Caco-2 (cell line): ENCODE data around the gene HBG2. TPM values are rescaled to one million over a fixed set of nuclear protein-coding genes. Genes with fewer than 3 reads are reported as not detected.

ENCODE experiments used
- BruUV-seq: library from RNA; stranded (reverse); fragments of 400-500 nt; replicated peaks from 2 replicates; lab custom pipeline; 2021; lab: Mats Ljungman, UMichigan
- CTCF ChIA-PET: fragments of 300-600 bp; sonication (Branson Sonifier 250); formaldehyde crosslinking; loops from one replicate; lab custom pipeline; 2022; ENCODE audit warnings: antibody characterized with exemption; lab: Charles Lee
- POLR2A ChIA-PET: fragments of 300-600 bp; sonication (Branson Sonifier 250); formaldehyde crosslinking; loops from one replicate; lab custom pipeline; 2022; ENCODE audit warnings: antibody characterized with exemption; lab: Charles Lee
- DNase-seq, 2 experiments: peaks; one replicate each; pipeline versions ENCODE4 v3.0.0 to v3.0.0-alpha.2; 2020 to 2022
- H3K27me3 ChIP-seq: replicated peaks from 2 replicates; pipeline ENCODE4 v1.6.0; 2011; ENCODE audit warnings: low read length; ENCODE audit not compliant: control insufficient read depth, insufficient read depth
- H3K36me3 ChIP-seq: 2 replicates; pipeline ENCODE4 v1.5.1; 2011; ENCODE audit warnings: low read length; ENCODE audit not compliant: control insufficient read depth, insufficient read depth
- H3K4me1 ChIP-seq: fragments of 250-450 bp; sonication (Bioruptor Pico); 2 replicates; pipeline ENCODE4 v1.5.1; 2020; ENCODE audit warnings: mild to moderate bottlenecking
- H3K4me3 ChIP-seq: 2 replicates; pipeline ENCODE4 v1.5.1; 2011; ENCODE audit warnings: low read depth, mild to moderate bottlenecking, control low read depth, low read length
- H3K9me3 ChIP-seq: fragments of 250-450 bp; sonication (Bioruptor Pico); 2 replicates; pipeline ENCODE4 v1.5.1; 2020; ENCODE audit warnings: mild to moderate bottlenecking, moderate library complexity
- H3K27ac Mint-ChIP-seq: one replicate; pipeline ENCODE4 v1.8.0; 2022; ENCODE audit warnings: mixed read lengths; ENCODE audit not compliant: unreplicated experiment
- H3K27me3 Mint-ChIP-seq: one replicate; pipeline ENCODE4 v1.8.0; 2022; ENCODE audit warnings: mixed read lengths; ENCODE audit not compliant: insufficient read depth, unreplicated experiment
- H3K36me3 Mint-ChIP-seq: one replicate; pipeline ENCODE4 v1.8.0; 2022; ENCODE audit warnings: mild to moderate bottlenecking, mixed read lengths; ENCODE audit not compliant: insufficient read depth, unreplicated experiment
- H3K4me1 Mint-ChIP-seq: one replicate; pipeline ENCODE4 v1.8.0; 2022; ENCODE audit warnings: low read depth, mixed read lengths; ENCODE audit not compliant: unreplicated experiment
- H3K4me3 Mint-ChIP-seq: one replicate; pipeline ENCODE4 v1.8.0; 2022; ENCODE audit warnings: mild to moderate bottlenecking, moderate library complexity, mixed read lengths; ENCODE audit not compliant: unreplicated experiment
- H3K9me3 Mint-ChIP-seq: one replicate; pipeline ENCODE4 v1.8.0; 2022; ENCODE audit warnings: mixed read lengths; ENCODE audit not compliant: unreplicated experiment
- intact Hi-C: fragments of 100-400 bp; cut with micrococcal nuclease; formaldehyde crosslinking; loops from one replicate; pipeline ENCODE4 v1.10.0; 2022; ENCODE audit not compliant: unreplicated experiment
- total RNA-seq: library from RNA; stranded (reverse); gene quantifications from 2 replicates; pipeline ENCODE4 v1.2.3, GENCODE V29; 2022
- TF ChIP-seq, protein P1 (sequence below), 2 experiments: fragments of 200-600 bp in 1 of 2; IDR thresholded peaks; 1 replicate in 1 of 2; 2 replicates in 1 of 2; pipeline versions ENCODE4 v1.5.1 to v1.8.0; 2011 to 2022; ENCODE audit warnings: antibody characterized with exemption in 1 of 2, control low read depth in 1 of 2, inconsistent platforms in 1 of 2, low read depth in 1 of 2, low read length in 1 of 2, mild to moderate bottlenecking in 1 of 2, moderate library complexity in 1 of 2; ENCODE audit not compliant: insufficient read depth in 1 of 2, severe bottlenecking in 1 of 2, unreplicated experiment in 1 of 2

The HBG2 gene
- total RNA-seq, 1 experiment from 2014 or later = not detected

DNA sequence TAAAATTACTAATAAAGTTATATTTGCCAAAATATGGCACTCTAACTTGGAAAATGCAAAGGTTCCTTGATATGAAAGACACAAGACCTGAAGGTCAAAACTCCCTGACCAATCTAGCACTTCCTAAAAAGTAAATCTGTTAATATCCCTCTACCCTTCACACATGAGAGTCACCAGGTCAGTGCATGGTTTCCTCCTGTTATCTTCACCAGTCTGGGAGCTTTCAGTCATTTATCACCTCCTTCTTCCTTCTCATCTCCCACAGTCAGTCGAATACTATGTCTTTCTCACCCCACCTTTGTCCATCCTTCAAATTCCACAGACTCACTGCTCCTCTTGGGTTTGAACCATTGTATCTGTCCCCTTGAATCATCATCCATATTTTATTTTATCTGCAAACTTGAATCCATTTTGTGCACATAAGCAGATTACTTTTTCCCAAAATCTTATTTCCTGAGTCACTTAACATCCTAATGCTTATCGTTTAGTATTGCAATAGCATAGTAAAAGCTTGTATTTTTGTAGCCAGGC lies 12.5 kb upstream of the HBG2 start:
- H3K36me3 Mint-ChIP-seq = no peaks in the 10 kb centered on the region
- no peak overlapping the region for H3K4me3 ChIP-seq
- no peak for DNase-seq
- no peaks in the 10 kb centered on the region for H3K4me1 Mint-ChIP-seq
- no peaks in the 10 kb centered on the region for H3K4me1 ChIP-seq
- H3K27ac Mint-ChIP-seq = no peak overlapping the region
- intact Hi-C loops = no loop called here
- no peaks in the 10 kb centered on the region; the same call in 1 of the 2 replicates for H3K27me3 ChIP-seq
- CTCF ChIA-PET = no interaction called here
- TF ChIP-seq, protein P1, sequence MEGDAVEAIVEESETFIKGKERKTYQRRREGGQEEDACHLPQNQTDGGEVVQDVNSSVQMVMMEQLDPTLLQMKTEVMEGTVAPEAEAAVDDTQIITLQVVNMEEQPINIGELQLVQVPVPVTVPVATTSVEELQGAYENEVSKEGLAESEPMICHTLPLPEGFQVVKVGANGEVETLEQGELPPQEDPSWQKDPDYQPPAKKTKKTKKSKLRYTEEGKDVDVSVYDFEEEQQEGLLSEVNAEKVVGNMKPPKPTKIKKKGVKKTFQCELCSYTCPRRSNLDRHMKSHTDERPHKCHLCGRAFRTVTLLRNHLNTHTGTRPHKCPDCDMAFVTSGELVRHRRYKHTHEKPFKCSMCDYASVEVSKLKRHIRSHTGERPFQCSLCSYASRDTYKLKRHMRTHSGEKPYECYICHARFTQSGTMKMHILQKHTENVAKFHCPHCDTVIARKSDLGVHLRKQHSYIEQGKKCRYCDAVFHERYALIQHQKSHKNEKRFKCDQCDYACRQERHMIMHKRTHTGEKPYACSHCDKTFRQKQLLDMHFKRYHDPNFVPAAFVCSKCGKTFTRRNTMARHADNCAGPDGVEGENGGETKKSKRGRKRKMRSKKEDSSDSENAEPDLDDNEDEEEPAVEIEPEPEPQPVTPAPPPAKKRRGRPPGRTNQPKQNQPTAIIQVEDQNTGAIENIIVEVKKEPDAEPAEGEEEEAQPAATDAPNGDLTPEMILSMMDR (IDR thresholded peaks at IDR 0.05; ENCODE audit: insufficient read depth in 1 of 2, low read depth in 1 of 2, low read length in 1 of 2, severe bottlenecking in 1 of 2, unreplicated experiment in 1 of 2) = no peak
- no TSS peak for BruUV-seq
- no peaks in the 10 kb centered on the region for H3K9me3 ChIP-seq
- POLR2A ChIA-PET = no interaction called here
- H3K27me3 Mint-ChIP-seq = peaks cover 24% of the 10 kb centered on the region
- H3K36me3 ChIP-seq = no peaks in the 10 kb centered on the region
- no peaks in the 10 kb centered on the region for H3K9me3 Mint-ChIP-seq
- H3K4me3 Mint-ChIP-seq = no peak overlapping the region

DNA sequence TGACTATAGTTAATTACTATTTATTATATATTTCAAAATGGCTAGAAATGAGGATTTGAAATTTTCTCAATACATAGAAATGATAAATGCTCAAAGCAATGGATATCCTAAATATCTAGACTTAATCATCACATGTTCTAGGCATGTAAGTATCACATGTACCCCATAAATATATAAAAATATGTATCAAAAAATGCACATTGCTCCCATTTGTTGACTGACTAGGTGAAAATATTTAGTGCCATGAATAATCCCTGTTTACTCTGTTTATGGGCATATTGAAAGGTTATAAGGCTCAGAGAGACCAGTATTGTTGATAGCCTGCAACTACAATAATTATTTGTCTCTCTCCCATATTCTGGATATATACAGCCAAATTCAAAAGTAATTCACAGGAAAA lies 12.0 kb upstream of the HBG2 start:
- no TSS peak for BruUV-seq
- ChIA-PET POLR2A (no interaction called here), CTCF (no interaction called here)
- Mint-ChIP-seq H3K27me3 (peaks cover 24% of the 10 kb centered on the region), H3K4me3 (no peak overlapping the region), H3K4me1 (no peaks in the 10 kb centered on the region), H3K27ac (no peak overlapping the region), H3K9me3 (no peaks in the 10 kb centered on the region), H3K36me3 (no peaks in the 10 kb centered on the region)
- Histone ChIP-seq H3K27me3 (no peaks in the 10 kb centered on the region; the same call in 1 of the 2 replicates), H3K36me3 (no peaks in the 10 kb centered on the region), H3K4me3 (no peak overlapping the region), H3K4me1 (no peaks in the 10 kb centered on the region), H3K9me3 (no peaks in the 10 kb centered on the region)
- intact Hi-C loops = no loop called here
- no peak for DNase-seq
- TF ChIP-seq, protein P1 (IDR thresholded peaks at IDR 0.05; ENCODE audit: insufficient read depth in 1 of 2, low read depth in 1 of 2, low read length in 1 of 2, severe bottlenecking in 1 of 2, unreplicated experiment in 1 of 2) = no peak

DNA sequence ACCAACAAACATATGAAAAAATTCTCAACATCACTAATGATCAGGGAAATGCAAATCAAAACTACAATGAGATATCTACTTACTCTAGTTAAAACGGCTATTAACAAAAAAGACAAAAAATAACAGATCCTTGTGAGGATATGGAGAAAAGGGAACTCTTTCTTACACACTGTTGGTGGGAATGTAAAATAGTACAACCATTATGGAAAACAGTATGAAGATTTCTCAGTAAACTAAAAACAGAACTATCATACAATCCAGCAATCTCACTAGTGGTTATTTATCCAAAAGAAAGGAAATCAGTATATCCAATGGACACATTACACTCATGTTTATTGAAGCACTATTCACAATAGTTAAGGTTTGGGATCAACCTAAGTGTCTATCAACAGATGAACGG lies 11.3 kb upstream of the HBG2 start:
- CTCF ChIA-PET = no interaction called here
- no peaks in the 10 kb centered on the region for H3K4me1 Mint-ChIP-seq
- no peak for DNase-seq
- intact Hi-C loops = no loop called here
- BruUV-seq = no TSS peak
- no peaks in the 10 kb centered on the region for H3K36me3 Mint-ChIP-seq
- no peaks in the 10 kb centered on the region for H3K9me3 ChIP-seq
- no peaks in the 10 kb centered on the region for H3K9me3 Mint-ChIP-seq
- POLR2A ChIA-PET = no interaction called here
- no peaks in the 10 kb centered on the region; the same call in 1 of the 2 replicates for H3K27me3 ChIP-seq
- H3K4me3 Mint-ChIP-seq = no peak overlapping the region
- H3K27ac Mint-ChIP-seq = no peak overlapping the region
- peaks cover 22% of the 10 kb centered on the region for H3K27me3 Mint-ChIP-seq
- no peak overlapping the region for H3K4me3 ChIP-seq
- TF ChIP-seq, protein P1 (IDR thresholded peaks at IDR 0.05; ENCODE audit: insufficient read depth in 1 of 2, low read depth in 1 of 2, low read length in 1 of 2, severe bottlenecking in 1 of 2, unreplicated experiment in 1 of 2) = no peak
- no peaks in the 10 kb centered on the region for H3K36me3 ChIP-seq
- no peaks in the 10 kb centered on the region for H3K4me1 ChIP-seq
